H1 (cell line): ENCODE measurements around the gene NT5C3B. TPM values are rescaled to one million over a fixed set of nuclear protein-coding genes. Genes with fewer than 3 reads are reported as not detected.

Experiments
- ASH2L ChIP-seq: fragments of 200-600, 300-600 bp; sonication (generic); IDR thresholded peaks from one replicate; pipeline ENCODE4 v1.7.1; 2017; ENCODE audit warnings: low read length
- CHD7 ChIP-seq: fragments of 300-600 bp; sonication (generic); IDR thresholded peaks from 2 replicates; pipeline ENCODE4 v1.7.1; 2012; ENCODE audit warnings: low read length, moderate library complexity, mild to moderate bottlenecking, inconsistent platforms; ENCODE audit not compliant: insufficient replicate concordance
- CTCF ChIP-seq, 3 experiments: IDR thresholded peaks; 1 replicate in 2 of 3; 2 replicates in 1 of 3; pipeline versions ENCODE4 v1.5.1 to v1.6.1; 2011; ENCODE audit warnings: low read length in 3 of 3, mild to moderate bottlenecking in 3 of 3, inconsistent platforms in 2 of 3, low read depth in 1 of 3, moderate library complexity in 1 of 3; ENCODE audit not compliant: insufficient read depth in 1 of 3; ENCODE audit errors: control extremely low read depth in 1 of 3
- HDAC2 ChIP-seq, 2 experiments: fragments of 300-600 bp in 1 of 2; sonication (generic) in 1 of 2; IDR thresholded peaks; 2 replicates each; pipeline ENCODE4 v1.6.1; 2011 to 2012; ENCODE audit warnings: low read depth in 2 of 2, low read length in 2 of 2, mild to moderate bottlenecking in 2 of 2, moderate library complexity in 2 of 2, borderline replicate concordance in 1 of 2, inconsistent platforms in 1 of 2
- SUZ12 ChIP-seq: fragments of 200-600 bp; sonication (generic); IDR thresholded peaks from 2 replicates; pipeline ENCODE4 v1.6.1; 2012; ENCODE audit warnings: mild to moderate bottlenecking, inconsistent platforms, low read length, moderate library complexity, mixed read lengths
- YY1 ChIP-seq: IDR thresholded peaks from 2 replicates; pipeline ENCODE4 v1.6.1; 2011; ENCODE audit warnings: low read depth, mild to moderate bottlenecking, low read length
- polyA plus RNA-seq, 7 experiments: library from polyadenylated mRNA; depleted of rRNA in 3 of 7; stranded (reverse) in 5 of 7; unstranded in 2 of 7; fragments of >200 nt in 5 of 7; fragments of 200-250 nt in 2 of 7; gene quantifications; 1 replicate in 5 of 7; 2 replicates in 1 of 7; 4 replicates in 1 of 7; pipeline versions ENCODE4 v1.2.1 to v1.2.3, GENCODE V29; 2011 to 2013; ENCODE audit warnings: missing spikeins in 2 of 7, mixed read lengths in 2 of 7
- total RNA-seq: library from RNA; stranded (reverse); fragmentation: NEBNext Ultra II Directional; extraction: Animal tissue kit (Norgen Biotek cat#: 25700); gene quantifications from 2 replicates; pipeline ENCODE4 v1.2.1, GENCODE V29; 2021

The NT5C3B gene
- total and polyA plus RNA-seq, 2 of the 8 experiments (the other 6 are each of a cell fraction or from before 2014, with no cell fraction given): 68.7 to 94.5 TPM

- TF ChIP-seq CTCF (IDR thresholded peaks at IDR 0.05; ENCODE audit: control extremely low read depth in 1 of 3, insufficient read depth in 1 of 3, low read depth in 1 of 3, low read length in 3 of 3) (peak; percentile 60 to 83 (median 70)), SUZ12 (no peak), CHD7 (no peak), ASH2L (peak; percentile 42), YY1 (no peak), HDAC2 (IDR thresholded peaks at IDR 0.05; ENCODE audit: borderline replicate concordance in 1 of 2, low read depth in 2 of 2, low read length in 2 of 2) (peak in 1 of 2 experiments; percentile 23; a peak in 1 of 4 replicates)
Observed at GRCh38 chr17:41811549-41812380, 24.3 kb downstream of the NT5C3B start, which contains the start of gene P3H4 (continued).
